HEK293 (cell line): ENCODE data around the gene MEI1.

Source experiments
- CTCF ChIA-PET: fragments of 350-600 bp; formaldehyde crosslinking; extraction: SDS; loops from one replicate; lab custom pipeline; 2021; ENCODE audit warnings: antibody characterized with exemption; lab: Yijun Ruan, JAX
- POLR2A ChIA-PET: fragments of 300-600 bp; formaldehyde crosslinking; extraction: SDS; loops from one replicate; lab custom pipeline; 2020; ENCODE audit warnings: antibody characterized with exemption, inconsistent platforms; lab: Yijun Ruan, JAX
- H3K27ac ChIP-seq: fragments of 200-500 bp; sonication (Bioruptor generic); 2 replicates; pipeline ENCODE4 v1.5.1; 2014; ENCODE audit warnings: low read depth, low read length, control low read depth, inconsistent platforms; ENCODE audit errors: extremely low read depth
- H3K36me3 ChIP-seq, 2 experiments: fragments of 200-500 bp in 1 of 2; sonication (Bioruptor generic) in 1 of 2; 1 replicate in 1 of 2; 2 replicates in 1 of 2; pipeline ENCODE4 v1.5.1; 2014 to 2017; ENCODE audit warnings: inconsistent platforms in 2 of 2, low read length in 2 of 2; ENCODE audit not compliant: control insufficient read depth in 2 of 2, insufficient read depth in 1 of 2
- H3K4me1 ChIP-seq: fragments of 200-500 bp; sonication (Bioruptor generic); 2 replicates; pipeline ENCODE4 v1.5.1; 2014; ENCODE audit warnings: mild to moderate bottlenecking, low read length, inconsistent platforms; ENCODE audit not compliant: control insufficient read depth, insufficient read depth
- H3K4me3 ChIP-seq: 2 replicates; pipeline ENCODE4 v1.5.1; 2011; ENCODE audit warnings: low read depth, mild to moderate bottlenecking, control low read depth, low read length, moderate library complexity
- H3K9me3 ChIP-seq: fragments of 200-500 bp; sonication (Bioruptor generic); 2 replicates; pipeline ENCODE4 v1.5.1; 2014; ENCODE audit warnings: low read depth, low read length, inconsistent platforms; ENCODE audit not compliant: control insufficient read depth, insufficient read depth
- CTCF ChIP-seq: fragments of 450-650 bp; formaldehyde crosslinking; IDR thresholded peaks from 2 replicates; pipeline ENCODE4 v1.5.1; 2016; ENCODE audit warnings: missing biosample characterization, missing genetic modification characterization
- HOXC10 ChIP-seq: sonication (generic); formaldehyde crosslinking; IDR thresholded peaks from 2 replicates; pipeline ENCODE4 v1.8.1; 2023; ENCODE audit warnings: mild to moderate bottlenecking, missing genetic modification reagents
- KLF1 ChIP-seq: fragments of 450-650 bp; formaldehyde crosslinking; IDR thresholded peaks from 2 replicates; pipeline ENCODE4 v1.5.1; 2016; ENCODE audit warnings: missing biosample characterization, missing genetic modification characterization
- ZBTB1 ChIP-seq: fragments of 450-650 bp; formaldehyde crosslinking; IDR thresholded peaks from 2 replicates; pipeline ENCODE4 v1.5.1; 2016; ENCODE audit warnings: missing biosample characterization, missing genetic modification characterization
- ZIC2 ChIP-seq: fragments of 450-650 bp; formaldehyde crosslinking; IDR thresholded peaks from 2 replicates; pipeline ENCODE4 v1.5.1; 2016; ENCODE audit warnings: missing biosample characterization, missing genetic modification characterization
- ZNF2 ChIP-seq: fragments of 450-650 bp; formaldehyde crosslinking; IDR thresholded peaks from 2 replicates; pipeline ENCODE4 v1.5.1; 2016; ENCODE audit warnings: missing biosample characterization, missing genetic modification characterization
- ZNF37A ChIP-seq: fragments of 450-650 bp; IDR thresholded peaks from 2 replicates; pipeline ENCODE4 v1.5.1; 2018; ENCODE audit warnings: missing biosample characterization, missing genetic modification characterization
- ZNF48 ChIP-seq: fragments of 450-650 bp; formaldehyde crosslinking; IDR thresholded peaks from 2 replicates; pipeline ENCODE4 v1.5.1; 2016; ENCODE audit warnings: missing biosample characterization, missing genetic modification characterization
- ZSCAN23 ChIP-seq: fragments of 450-650 bp; formaldehyde crosslinking; IDR thresholded peaks from 2 replicates; pipeline ENCODE4 v1.5.1; 2016; ENCODE audit warnings: missing biosample characterization, missing genetic modification characterization
- TF ChIP-seq, protein P1 (sequence below): fragments of 450-650 bp; formaldehyde crosslinking; IDR thresholded peaks from 2 replicates; pipeline ENCODE4 v1.5.1; 2016; ENCODE audit warnings: missing biosample characterization, missing genetic modification characterization

Gene MEI1

GRCh38 chr22:41810022-41810421, 110.7 kb downstream of the MEI1 start:
- Histone ChIP-seq H3K36me3 (peaks cover 0 to 51% of the 10 kb centered on the region in 2 experiments), H3K4me1 (no peaks in the 10 kb centered on the region), H3K27ac (no peak overlapping the region)
- POLR2A ChIA-PET = interaction anchor here (0.6 to 1.2 kb wide), 2 partner anchors 10 to 889 kb away, joined by 3 to 8 read pairs; partner anchors contain the start of gene CCDC134
- CTCF ChIA-PET = interaction anchor here (2.0 kb wide), 1 partner anchor 113 kb away, joined by 8 read pairs; no protein-coding TSS in a partner anchor
- no peak for TF ChIP-seq CTCF (tag by site-specific recombination)
- no peak for TF ChIP-seq ZIC2 (tag by site-specific recombination)
- TF ChIP-seq, protein P1, sequence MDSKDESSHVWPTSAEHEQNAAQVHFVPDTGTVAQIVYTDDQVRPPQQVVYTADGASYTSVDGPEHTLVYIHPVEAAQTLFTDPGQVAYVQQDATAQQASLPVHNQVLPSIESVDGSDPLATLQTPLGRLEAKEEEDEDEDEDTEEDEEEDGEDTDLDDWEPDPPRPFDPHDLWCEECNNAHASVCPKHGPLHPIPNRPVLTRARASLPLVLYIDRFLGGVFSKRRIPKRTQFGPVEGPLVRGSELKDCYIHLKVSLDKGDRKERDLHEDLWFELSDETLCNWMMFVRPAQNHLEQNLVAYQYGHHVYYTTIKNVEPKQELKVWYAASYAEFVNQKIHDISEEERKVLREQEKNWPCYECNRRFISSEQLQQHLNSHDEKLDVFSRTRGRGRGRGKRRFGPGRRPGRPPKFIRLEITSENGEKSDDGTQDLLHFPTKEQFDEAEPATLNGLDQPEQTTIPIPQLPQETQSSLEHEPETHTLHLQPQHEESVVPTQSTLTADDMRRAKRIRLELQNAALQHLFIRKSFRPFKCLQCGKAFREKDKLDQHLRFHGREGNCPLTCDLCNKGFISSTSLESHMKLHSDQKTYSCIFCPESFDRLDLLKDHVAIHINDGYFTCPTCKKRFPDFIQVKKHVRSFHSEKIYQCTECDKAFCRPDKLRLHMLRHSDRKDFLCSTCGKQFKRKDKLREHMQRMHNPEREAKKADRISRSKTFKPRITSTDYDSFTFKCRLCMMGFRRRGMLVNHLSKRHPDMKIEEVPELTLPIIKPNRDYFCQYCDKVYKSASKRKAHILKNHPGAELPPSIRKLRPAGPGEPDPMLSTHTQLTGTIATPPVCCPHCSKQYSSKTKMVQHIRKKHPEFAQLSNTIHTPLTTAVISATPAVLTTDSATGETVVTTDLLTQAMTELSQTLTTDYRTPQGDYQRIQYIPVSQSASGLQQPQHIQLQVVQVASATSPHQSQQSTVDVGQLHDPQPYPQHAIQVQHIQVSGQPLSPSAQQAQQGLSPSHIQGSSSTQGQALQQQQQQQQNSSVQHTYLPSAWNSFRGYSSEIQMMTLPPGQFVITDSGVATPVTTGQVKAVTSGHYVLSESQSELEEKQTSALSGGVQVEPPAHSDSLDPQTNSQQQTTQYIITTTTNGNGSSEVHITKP (tag by site-specific recombination) = 0 out of 2 replicates have a peak, but pooled peaks have one; percentile 25
- TF ChIP-seq, all 188 proteins: peak for 1
- H3K4me3 ChIP-seq = no peak overlapping the region
- H3K9me3 ChIP-seq = no peaks in the 10 kb centered on the region

- Histone ChIP-seq H3K9me3 (no peaks in the 10 kb centered on the region), H3K4me3 (no peak overlapping the region), H3K4me1 (no peaks in the 10 kb centered on the region), H3K27ac (no peak overlapping the region), H3K36me3 (peaks cover 10 to 64% of the 10 kb centered on the region in 2 experiments)
- POLR2A ChIA-PET = interaction anchor here (2.2 kb wide), 1 partner anchor 12 kb away, joined by 7 read pairs; the partner anchor contains the start of gene CCDC134
- CTCF ChIA-PET = interaction anchor here (1.5 kb wide), 1 partner anchor 67 kb away, joined by 5 read pairs; no protein-coding TSS in a partner anchor
- TF ChIP-seq ZNF2 (no peak), ZNF37A (tag by site-specific recombination) (no peak), ZBTB1 (tag by site-specific recombination) (no peak), ZSCAN23 (tag by site-specific recombination) (no peak)
Measured at GRCh38 chr22:41812805-41813545, 113.7 kb downstream of the MEI1 start.

- TF ChIP-seq ZIC2 (tag by site-specific recombination) = peak; percentile 18; the same call in 1 of the 2 replicates
- no peak for TF ChIP-seq KLF1 (tag by site-specific recombination)
- TF ChIP-seq, all 188 proteins: peak for 1
- Histone ChIP-seq H3K4me1 (no peaks in the 10 kb centered on the region), H3K27ac (no peak overlapping the region), H3K9me3 (no peaks in the 10 kb centered on the region), H3K4me3 (no peak overlapping the region), H3K36me3 (peaks cover 10 to 65% of the 10 kb centered on the region in 2 experiments)
- ChIA-PET CTCF (interaction anchor here (0.7 to 1.5 kb wide), 3 partner anchors 39 to 117 kb away, joined by 5 to 7 read pairs (median 5); no protein-coding TSS in a partner anchor), POLR2A (interaction anchor here (2.2 kb wide), 1 partner anchor 13 kb away, joined by 7 read pairs; the partner anchor contains the start of gene CCDC134)
Measured at GRCh38 chr22:41813726-41814410, 114.6 kb downstream of the MEI1 start.

- Histone ChIP-seq H3K4me1 (no peaks in the 10 kb centered on the region), H3K4me3 (no peak overlapping the region), H3K9me3 (no peaks in the 10 kb centered on the region), H3K27ac (no peak overlapping the region), H3K36me3 (peaks cover 10 to 64% of the 10 kb centered on the region in 2 experiments; a peak in 2 of 3 replicates)
- CTCF ChIA-PET = interaction anchor here (1.3 kb wide), 1 partner anchor 119 kb away, joined by 4 read pairs; no protein-coding TSS in a partner anchor
- no peak for TF ChIP-seq HOXC10 (CRISPR knock-in tag)
- no peak for TF ChIP-seq ZNF48 (tag by site-specific recombination)
- TF ChIP-seq, protein P1 (tag by site-specific recombination) = peak; percentile 89
- POLR2A ChIA-PET = interaction anchor here (0.9 kb wide), 1 partner anchor 15 kb away, joined by 4 read pairs; the partner anchor contains the start of gene CCDC134
Measured at GRCh38 chr22:41815716-41816115, 116.4 kb downstream of the MEI1 start.
